ENCODE data around the gene FGD3. TPM values are rescaled to one million over a fixed set of nuclear protein-coding genes. Genes with fewer than 3 reads are reported as not detected.
"Not testable (repeated sequence)": the region's sequence is repeated elsewhere in the genome, so short reads cannot be mapped to it uniquely, and the experiment has no call there.

FGD3 gene
- total and polyA plus RNA-seq, 2 donors (not counting 1 experiment from before 2014, with no cell fraction given) = 130 to 134 TPM

DNA sequence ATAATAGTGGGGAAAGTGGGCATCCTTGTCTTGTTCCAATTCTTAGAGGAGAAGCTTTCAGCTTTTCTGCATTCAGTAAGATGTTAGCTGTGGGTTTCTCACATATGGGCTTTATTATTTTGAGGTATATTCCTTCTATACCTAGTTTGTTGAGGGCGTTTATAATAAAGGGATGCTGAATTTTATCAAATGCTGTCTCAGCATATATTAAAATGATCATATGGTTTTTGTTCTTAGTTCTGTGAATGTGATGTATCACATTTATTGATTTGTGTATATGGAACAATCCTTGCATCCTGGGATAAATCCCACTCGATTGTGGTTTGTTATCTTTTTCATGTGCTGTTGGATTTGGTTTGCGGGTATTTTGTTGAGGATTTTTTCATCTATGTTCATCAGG is 43.1 kb downstream of the FGD3 start:
- H3K4me1 Mint-ChIP-seq = peaks cover 78% of the 10 kb centered on the region
- Histone ChIP-seq H3K27ac (ENCODE audit: low read length in 2 of 2) (no peak overlapping the region), H3K27me3 (replicated peaks in 1 of 4; ENCODE audit: control extremely low read depth in 1 of 4, control insufficient read depth in 3 of 4, insufficient read depth in 4 of 4, low read length in 3 of 4) (no peaks in the 10 kb centered on the region), H3K4me3 (ENCODE audit: control extremely low read depth in 1 of 5, extremely low read depth in 1 of 5, insufficient read depth in 1 of 5, low read depth in 2 of 5, low read length in 4 of 5) (no peak overlapping the region), H3K36me3 (replicated peaks in 1 of 2; ENCODE audit: control extremely low read depth in 1 of 2, control insufficient read depth in 1 of 2, extremely low read depth in 1 of 2, insufficient read depth in 2 of 2, low read length in 1 of 2) (peaks cover 5 to 39% of the 10 kb centered on the region in 2 experiments), H3K4me1 (ENCODE audit: control insufficient read depth in 2 of 2, insufficient read depth in 2 of 2, low read length in 2 of 2) (peaks cover 3 to 13% of the 10 kb centered on the region in 2 donors), H3K79me2 (ENCODE audit: control insufficient read depth, insufficient read depth, low read length) (peaks cover 82% of the 10 kb centered on the region), H3K9me3 (ENCODE audit: control extremely low read depth in 1 of 3, control insufficient read depth in 2 of 3, insufficient read depth in 1 of 3, low read length in 2 of 3) (peaks cover 0 to 6% (median 0%) of the 10 kb centered on the region in 3 donors), H4K20me1 (ENCODE audit: control insufficient read depth, insufficient read depth, low read length, poor library complexity, severe bottlenecking) (peaks cover 73% of the 10 kb centered on the region), H2AFZ (ENCODE audit: insufficient read depth, low read depth, low read length, poor library complexity, severe bottlenecking) (no peak overlapping the region), H3K9ac (ENCODE audit: low read length) (no peak overlapping the region), H3K4me2 (replicated peaks; ENCODE audit: low read depth, low read length, poor library complexity, severe bottlenecking) (no peak overlapping the region)
- no peaks in the 10 kb centered on the region for H3K27me3 Mint-ChIP-seq
- POLR2A ChIA-PET = interaction anchor here (0.7 kb wide), 1 partner anchor 86 kb away, joined by 10 read pairs; no protein-coding TSS in a partner anchor
- CTCF ChIA-PET = interaction anchor here (1.0 to 1.4 kb wide), 2 partner anchors 11 to 119 kb away, joined by 4 to 5 read pairs; no protein-coding TSS in a partner anchor
- DNase-seq (no peak), ATAC-seq (ENCODE audit: low read depth) (no peak)
- intact Hi-C loops (cut with micrococcal nuclease) = no loop called here
- TF ChIP-seq, protein P1, sequence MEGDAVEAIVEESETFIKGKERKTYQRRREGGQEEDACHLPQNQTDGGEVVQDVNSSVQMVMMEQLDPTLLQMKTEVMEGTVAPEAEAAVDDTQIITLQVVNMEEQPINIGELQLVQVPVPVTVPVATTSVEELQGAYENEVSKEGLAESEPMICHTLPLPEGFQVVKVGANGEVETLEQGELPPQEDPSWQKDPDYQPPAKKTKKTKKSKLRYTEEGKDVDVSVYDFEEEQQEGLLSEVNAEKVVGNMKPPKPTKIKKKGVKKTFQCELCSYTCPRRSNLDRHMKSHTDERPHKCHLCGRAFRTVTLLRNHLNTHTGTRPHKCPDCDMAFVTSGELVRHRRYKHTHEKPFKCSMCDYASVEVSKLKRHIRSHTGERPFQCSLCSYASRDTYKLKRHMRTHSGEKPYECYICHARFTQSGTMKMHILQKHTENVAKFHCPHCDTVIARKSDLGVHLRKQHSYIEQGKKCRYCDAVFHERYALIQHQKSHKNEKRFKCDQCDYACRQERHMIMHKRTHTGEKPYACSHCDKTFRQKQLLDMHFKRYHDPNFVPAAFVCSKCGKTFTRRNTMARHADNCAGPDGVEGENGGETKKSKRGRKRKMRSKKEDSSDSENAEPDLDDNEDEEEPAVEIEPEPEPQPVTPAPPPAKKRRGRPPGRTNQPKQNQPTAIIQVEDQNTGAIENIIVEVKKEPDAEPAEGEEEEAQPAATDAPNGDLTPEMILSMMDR (IDR thresholded peaks at IDR 0.05) = no peak
- no peak for TF ChIP-seq EZH2 (IDR thresholded peaks at IDR 0.05; ENCODE audit: borderline replicate concordance, insufficient read depth, low read depth, low read length, poor library complexity, severe bottlenecking)
- H3K27ac Mint-ChIP-seq = peak overlapping the region; percentile 54
- H3K9me3 Mint-ChIP-seq (ENCODE audit: insufficient read depth) = peaks cover 2% of the 10 kb centered on the region
- no peak overlapping the region for H3K4me3 Mint-ChIP-seq
- 100% methylated on average over 1 of the region's 3 CpGs for WGBS (ENCODE audit: insufficient coverage)

GRCh38 chr9:92992549-92992948 is 45.2 kb downstream of the FGD3 start:
- peaks cover 0 to 4% of the 10 kb centered on the region in 2 donors for H3K4me1 ChIP-seq (ENCODE audit: control insufficient read depth in 2 of 2, insufficient read depth in 2 of 2, low read length in 2 of 2)
- no peak overlapping the region for H3K27ac ChIP-seq (ENCODE audit: low read length in 2 of 2)
- H3K9me3 ChIP-seq (ENCODE audit: control extremely low read depth in 1 of 3, control insufficient read depth in 2 of 3, insufficient read depth in 1 of 3, low read length in 2 of 3) = peaks cover 0 to 6% (median 0%) of the 10 kb centered on the region in 3 donors
- peaks cover 0 to 25% of the 10 kb centered on the region in 2 experiments for H3K36me3 ChIP-seq (replicated peaks in 1 of 2; ENCODE audit: control extremely low read depth in 1 of 2, control insufficient read depth in 1 of 2, extremely low read depth in 1 of 2, insufficient read depth in 2 of 2, low read length in 1 of 2)
- H3K4me3 Mint-ChIP-seq = no peak overlapping the region
- H3K4me3 ChIP-seq (ENCODE audit: control extremely low read depth in 1 of 5, extremely low read depth in 1 of 5, insufficient read depth in 1 of 5, low read depth in 2 of 5, low read length in 4 of 5) = no peak overlapping the region
- H3K27me3 Mint-ChIP-seq = no peaks in the 10 kb centered on the region
- CTCF ChIA-PET = interaction anchor here (0.7 to 1.5 kb wide), 5 partner anchors 11 to 119 kb away, joined by 3 to 7 read pairs (median 3); no protein-coding TSS in a partner anchor
- H3K27me3 ChIP-seq (replicated peaks in 1 of 4; ENCODE audit: control extremely low read depth in 1 of 4, control insufficient read depth in 3 of 4, insufficient read depth in 4 of 4, low read length in 3 of 4) = no peaks in the 10 kb centered on the region
- TF ChIP-seq, protein P1 (IDR thresholded peaks at IDR 0.05) = no peak
- no peak for TF ChIP-seq EZH2 (IDR thresholded peaks at IDR 0.05; ENCODE audit: borderline replicate concordance, insufficient read depth, low read depth, low read length, poor library complexity, severe bottlenecking)
- no peak overlapping the region for H2AFZ ChIP-seq (ENCODE audit: insufficient read depth, low read depth, low read length, poor library complexity, severe bottlenecking)
- peaks cover 2% of the 10 kb centered on the region for H3K9me3 Mint-ChIP-seq (ENCODE audit: insufficient read depth)
- POLR2A ChIA-PET = interaction anchor here (0.6 kb wide), 1 partner anchor 64 kb away, joined by 4 read pairs; no protein-coding TSS in a partner anchor
- H4K20me1 ChIP-seq (ENCODE audit: control insufficient read depth, insufficient read depth, low read length, poor library complexity, severe bottlenecking) = peaks cover 54% of the 10 kb centered on the region
- ATAC-seq (ENCODE audit: low read depth) (no peak), DNase-seq (no peak)
- no peak overlapping the region for H3K9ac ChIP-seq (ENCODE audit: low read length)
- WGBS (ENCODE audit: insufficient coverage) = 100% methylated on average over 2 of the region's 4 CpGs
- H3K27ac Mint-ChIP-seq = peak overlapping the region; percentile 50
- intact Hi-C loops (cut with micrococcal nuclease) = no loop called here
- H3K4me1 Mint-ChIP-seq = peaks cover 83% of the 10 kb centered on the region
- H3K4me2 ChIP-seq (replicated peaks; ENCODE audit: low read depth, low read length, poor library complexity, severe bottlenecking) = no peak overlapping the region
- H3K79me2 ChIP-seq (ENCODE audit: control insufficient read depth, insufficient read depth, low read length) = peaks cover 69% of the 10 kb centered on the region

DNA sequence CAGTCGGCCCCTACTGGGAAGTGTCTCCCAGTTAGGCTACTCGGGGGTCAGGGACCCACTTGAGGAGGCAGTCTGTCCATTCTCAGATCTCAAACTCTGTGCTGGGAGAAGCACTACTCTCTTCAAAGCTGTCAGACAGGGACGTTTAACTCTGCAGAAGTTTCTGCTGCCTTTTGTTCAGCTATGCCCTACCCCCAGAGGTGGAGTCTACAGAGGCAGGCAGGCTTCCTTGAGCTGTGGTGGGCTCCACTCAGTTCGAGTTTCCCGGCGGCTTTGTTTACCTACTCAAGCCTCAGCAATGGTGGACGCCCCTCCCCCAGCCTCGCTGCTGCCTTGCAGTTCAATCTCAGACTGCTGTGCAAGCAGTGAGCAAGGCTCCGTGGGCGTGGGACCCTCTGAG is 51.5 kb downstream of the FGD3 start:
- intact Hi-C loops (cut with micrococcal nuclease); H3K27ac Mint-ChIP-seq; DNase-seq; H3K4me2 ChIP-seq (replicated peaks; ENCODE audit: low read depth, low read length, poor library complexity, severe bottlenecking); H3K27me3 ChIP-seq (replicated peaks in 1 of 4; ENCODE audit: control extremely low read depth in 1 of 4, control insufficient read depth in 3 of 4, insufficient read depth in 4 of 4, low read length in 3 of 4); H2AFZ ChIP-seq (ENCODE audit: insufficient read depth, low read depth, low read length, poor library complexity, severe bottlenecking); H3K27ac ChIP-seq (ENCODE audit: low read length in 2 of 2); ATAC-seq (ENCODE audit: low read depth); H3K4me1 ChIP-seq (ENCODE audit: control insufficient read depth in 2 of 2, insufficient read depth in 2 of 2, low read length in 2 of 2); H3K9me3 ChIP-seq (ENCODE audit: control extremely low read depth in 1 of 3, control insufficient read depth in 2 of 3, insufficient read depth in 1 of 3, low read length in 2 of 3); CTCF ChIA-PET; H3K9me3 Mint-ChIP-seq (ENCODE audit: insufficient read depth); H3K27me3 Mint-ChIP-seq; H3K4me3 ChIP-seq (ENCODE audit: control extremely low read depth in 1 of 5, extremely low read depth in 1 of 5, insufficient read depth in 1 of 5, low read depth in 2 of 5, low read length in 4 of 5); H3K9ac ChIP-seq (ENCODE audit: low read length); H3K4me3 Mint-ChIP-seq: not testable (repeated sequence)
- H3K36me3 ChIP-seq (replicated peaks in 1 of 2; ENCODE audit: control extremely low read depth in 1 of 2, control insufficient read depth in 1 of 2, extremely low read depth in 1 of 2, insufficient read depth in 2 of 2, low read length in 1 of 2) = peaks cover 0 to 41% of the 10 kb centered on the region in 2 experiments
- peaks cover 48% of the 10 kb centered on the region for H4K20me1 ChIP-seq (ENCODE audit: control insufficient read depth, insufficient read depth, low read length, poor library complexity, severe bottlenecking)
- H3K79me2 ChIP-seq (ENCODE audit: control insufficient read depth, insufficient read depth, low read length) = peaks cover 58% of the 10 kb centered on the region
- H3K4me1 Mint-ChIP-seq = peaks cover 63% of the 10 kb centered on the region
- POLR2A ChIA-PET = interaction anchor here (0.7 kb wide), 1 partner anchor 76 kb away, joined by 3 read pairs; no protein-coding TSS in a partner anchor
- WGBS (ENCODE audit: insufficient coverage) = 100% methylated on average over 10 of the region's 10 CpGs

Data from B cell (primary cell).